ENCODE measurements around the gene TMEM242. TPM values are rescaled to one million over a fixed set of nuclear protein-coding genes. Genes with fewer than 3 reads are reported as not detected.

TMEM242 gene
- total and polyA plus RNA-seq, 10 of the 15 experiments (the other 5 are each of a cell fraction or from before 2014, with no cell fraction given): 2.8 to 9.8 (median 5.5) TPM

GRCh38 chr6:157323255-157323965, at the start of gene TMEM242 (continued):
- TF ChIP-seq MYB (IDR thresholded peaks at IDR 0.05; ENCODE audit: borderline replicate concordance, low read depth, low read length) (no peak), STAT3 (IDR thresholded peaks at IDR 0.05; ENCODE audit: low read depth, low read length) (no peak), GATAD2B (conservative IDR thresholded peaks at IDR 0.05; ENCODE audit: low read depth) (peak; percentile 70; the same call in 1 of the 2 replicates), TCF3 (IDR thresholded peaks at IDR 0.05; ENCODE audit: borderline replicate concordance, insufficient read depth, low read depth, low read length) (peak; percentile 57; the same call in 1 of the 2 replicates), IRF4 (IDR thresholded peaks at IDR 0.05; ENCODE audit: low read depth, low read length) (peak; percentile 69), TBL1XR1 (IDR thresholded peaks at IDR 0.05; ENCODE audit: low read depth, low read length) (peak; percentile 84), ZNF687 (IDR thresholded peaks at IDR 0.05) (peak; percentile 47; the same call in 1 of the 2 replicates), POU2F2 (IDR thresholded peaks at IDR 0.05; ENCODE audit: borderline replicate concordance, low read depth, low read length) (peak; percentile 88; the same call in 2 of the 3 replicates), SREBF1 (IDR thresholded peaks at IDR 0.05; ENCODE audit: low read length) (no peak), EGR1 (IDR thresholded peaks at IDR 0.05; ENCODE audit: borderline replicate concordance in 1 of 2, low read depth in 2 of 2, low read length in 2 of 2) (peak in 1 of 2 experiments; percentile 95; a peak in 2 of 3 replicates), TCF12 (IDR thresholded peaks at IDR 0.05; ENCODE audit: low read depth, low read length) (peak; percentile 71), ZNF24 (IDR thresholded peaks at IDR 0.05) (peak; percentile 78; the same call in 1 of the 2 replicates), JUND (IDR thresholded peaks at IDR 0.05; ENCODE audit: low read depth, low read length) (no peak), CREM (IDR thresholded peaks at IDR 0.05; ENCODE audit: low read depth) (peak; percentile 87), LARP7 (IDR thresholded peaks at IDR 0.05) (peak; percentile 82; the same call in 1 of the 2 replicates), NR2C1 (IDR thresholded peaks at IDR 0.05) (peak; percentile 81)
- TF ChIP-seq, protein P1, sequence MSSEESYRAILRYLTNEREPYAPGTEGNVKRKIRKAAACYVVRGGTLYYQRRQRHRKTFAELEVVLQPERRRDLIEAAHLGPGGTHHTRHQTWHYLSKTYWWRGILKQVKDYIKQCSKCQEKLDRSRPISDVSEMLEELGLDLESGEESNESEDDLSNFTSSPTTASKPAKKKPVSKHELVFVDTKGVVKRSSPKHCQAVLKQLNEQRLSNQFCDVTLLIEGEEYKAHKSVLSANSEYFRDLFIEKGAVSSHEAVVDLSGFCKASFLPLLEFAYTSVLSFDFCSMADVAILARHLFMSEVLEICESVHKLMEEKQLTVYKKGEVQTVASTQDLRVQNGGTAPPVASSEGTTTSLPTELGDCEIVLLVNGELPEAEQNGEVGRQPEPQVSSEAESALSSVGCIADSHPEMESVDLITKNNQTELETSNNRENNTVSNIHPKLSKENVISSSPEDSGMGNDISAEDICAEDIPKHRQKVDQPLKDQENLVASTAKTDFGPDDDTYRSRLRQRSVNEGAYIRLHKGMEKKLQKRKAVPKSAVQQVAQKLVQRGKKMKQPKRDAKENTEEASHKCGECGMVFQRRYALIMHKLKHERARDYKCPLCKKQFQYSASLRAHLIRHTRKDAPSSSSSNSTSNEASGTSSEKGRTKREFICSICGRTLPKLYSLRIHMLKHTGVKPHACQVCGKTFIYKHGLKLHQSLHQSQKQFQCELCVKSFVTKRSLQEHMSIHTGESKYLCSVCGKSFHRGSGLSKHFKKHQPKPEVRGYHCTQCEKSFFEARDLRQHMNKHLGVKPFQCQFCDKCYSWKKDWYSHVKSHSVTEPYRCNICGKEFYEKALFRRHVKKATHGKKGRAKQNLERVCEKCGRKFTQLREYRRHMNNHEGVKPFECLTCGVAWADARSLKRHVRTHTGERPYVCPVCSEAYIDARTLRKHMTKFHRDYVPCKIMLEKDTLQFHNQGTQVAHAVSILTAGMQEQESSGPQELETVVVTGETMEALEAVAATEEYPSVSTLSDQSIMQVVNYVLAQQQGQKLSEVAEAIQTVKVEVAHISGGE (CRISPR knock-in tag; IDR thresholded peaks at IDR 0.05): peak; percentile 97
- TF ChIP-seq, protein P2, sequence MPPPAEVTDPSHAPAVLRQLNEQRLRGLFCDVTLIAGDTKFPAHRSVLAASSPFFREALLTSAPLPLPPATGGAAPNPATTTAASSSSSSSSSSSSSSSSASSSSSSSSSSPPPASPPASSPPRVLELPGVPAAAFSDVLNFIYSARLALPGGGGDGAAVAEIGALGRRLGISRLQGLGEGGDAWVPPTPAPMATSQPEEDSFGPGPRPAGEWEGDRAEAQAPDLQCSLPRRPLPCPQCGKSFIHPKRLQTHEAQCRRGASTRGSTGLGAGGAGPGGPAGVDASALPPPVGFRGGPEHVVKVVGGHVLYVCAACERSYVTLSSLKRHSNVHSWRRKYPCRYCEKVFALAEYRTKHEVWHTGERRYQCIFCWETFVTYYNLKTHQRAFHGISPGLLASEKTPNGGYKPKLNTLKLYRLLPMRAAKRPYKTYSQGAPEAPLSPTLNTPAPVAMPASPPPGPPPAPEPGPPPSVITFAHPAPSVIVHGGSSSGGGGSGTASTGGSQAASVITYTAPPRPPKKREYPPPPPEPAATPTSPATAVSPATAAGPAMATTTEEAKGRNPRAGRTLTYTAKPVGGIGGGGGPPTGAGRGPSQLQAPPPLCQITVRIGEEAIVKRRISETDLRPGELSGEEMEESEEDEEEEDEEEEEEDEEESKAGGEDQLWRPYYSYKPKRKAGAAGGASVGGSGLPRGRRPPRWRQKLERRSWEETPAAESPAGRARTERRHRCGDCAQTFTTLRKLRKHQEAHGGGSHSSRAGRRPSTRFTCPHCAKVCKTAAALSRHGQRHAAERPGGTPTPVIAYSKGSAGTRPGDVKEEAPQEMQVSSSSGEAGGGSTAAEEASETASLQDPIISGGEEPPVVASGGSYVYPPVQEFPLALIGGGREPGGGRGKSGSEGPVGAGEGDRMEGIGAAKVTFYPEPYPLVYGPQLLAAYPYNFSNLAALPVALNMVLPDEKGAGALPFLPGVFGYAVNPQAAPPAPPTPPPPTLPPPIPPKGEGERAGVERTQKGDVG (CRISPR knock-in tag; IDR thresholded peaks at IDR 0.05): no peak
